ENCODE data around the gene VPS13C.

The VPS13C gene

DNA sequence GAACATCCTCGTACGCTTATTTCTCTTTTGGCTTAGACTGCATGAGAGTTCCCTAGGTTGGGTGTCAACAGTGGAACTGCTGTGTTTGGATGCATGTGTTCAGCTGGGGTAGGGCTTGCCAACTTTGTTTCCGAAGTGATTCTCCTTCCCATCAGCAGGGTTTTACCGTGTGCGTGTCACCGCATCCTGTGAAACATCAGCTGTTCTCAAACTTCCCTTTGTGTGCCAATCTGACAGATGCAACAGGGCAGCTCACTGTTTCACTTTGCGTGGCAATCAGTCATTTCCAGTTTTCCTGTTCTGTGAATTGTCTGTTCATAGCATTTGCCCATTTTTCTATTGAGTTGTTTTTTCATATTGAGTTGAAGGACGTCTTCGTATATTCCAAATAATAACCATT is 218.8 kb downstream of the VPS13C start:
- DNase-seq (ENCODE audit: low spot score): no peak
- TF ChIP-seq, protein P1, sequence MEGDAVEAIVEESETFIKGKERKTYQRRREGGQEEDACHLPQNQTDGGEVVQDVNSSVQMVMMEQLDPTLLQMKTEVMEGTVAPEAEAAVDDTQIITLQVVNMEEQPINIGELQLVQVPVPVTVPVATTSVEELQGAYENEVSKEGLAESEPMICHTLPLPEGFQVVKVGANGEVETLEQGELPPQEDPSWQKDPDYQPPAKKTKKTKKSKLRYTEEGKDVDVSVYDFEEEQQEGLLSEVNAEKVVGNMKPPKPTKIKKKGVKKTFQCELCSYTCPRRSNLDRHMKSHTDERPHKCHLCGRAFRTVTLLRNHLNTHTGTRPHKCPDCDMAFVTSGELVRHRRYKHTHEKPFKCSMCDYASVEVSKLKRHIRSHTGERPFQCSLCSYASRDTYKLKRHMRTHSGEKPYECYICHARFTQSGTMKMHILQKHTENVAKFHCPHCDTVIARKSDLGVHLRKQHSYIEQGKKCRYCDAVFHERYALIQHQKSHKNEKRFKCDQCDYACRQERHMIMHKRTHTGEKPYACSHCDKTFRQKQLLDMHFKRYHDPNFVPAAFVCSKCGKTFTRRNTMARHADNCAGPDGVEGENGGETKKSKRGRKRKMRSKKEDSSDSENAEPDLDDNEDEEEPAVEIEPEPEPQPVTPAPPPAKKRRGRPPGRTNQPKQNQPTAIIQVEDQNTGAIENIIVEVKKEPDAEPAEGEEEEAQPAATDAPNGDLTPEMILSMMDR (IDR thresholded peaks at IDR 0.05; ENCODE audit: extremely low read depth, missing control alignments): no peak

DNA sequence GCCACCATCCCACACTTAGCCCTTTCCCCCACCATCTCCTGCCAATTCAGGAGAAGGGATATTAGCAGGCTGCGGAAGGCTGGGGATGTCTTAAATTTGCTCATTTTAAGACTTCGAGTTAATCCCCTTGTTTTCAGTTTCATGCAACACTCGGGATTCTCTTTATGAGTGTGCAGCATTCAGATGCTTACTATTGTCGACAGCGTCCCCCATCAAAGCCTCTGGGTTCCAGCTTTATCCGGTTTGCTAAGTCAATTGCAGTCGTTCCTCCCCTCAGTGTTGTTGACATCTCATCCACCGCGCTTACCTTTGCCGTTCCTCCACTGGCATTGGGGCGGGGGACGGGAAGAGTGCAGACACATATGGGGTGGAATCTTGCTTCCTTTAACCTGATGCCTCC is 220.2 kb downstream of the VPS13C start:
- TF ChIP-seq, protein P1 (IDR thresholded peaks at IDR 0.05; ENCODE audit: extremely low read depth, missing control alignments): no peak
- no peak for DNase-seq (ENCODE audit: low spot score)

DNA sequence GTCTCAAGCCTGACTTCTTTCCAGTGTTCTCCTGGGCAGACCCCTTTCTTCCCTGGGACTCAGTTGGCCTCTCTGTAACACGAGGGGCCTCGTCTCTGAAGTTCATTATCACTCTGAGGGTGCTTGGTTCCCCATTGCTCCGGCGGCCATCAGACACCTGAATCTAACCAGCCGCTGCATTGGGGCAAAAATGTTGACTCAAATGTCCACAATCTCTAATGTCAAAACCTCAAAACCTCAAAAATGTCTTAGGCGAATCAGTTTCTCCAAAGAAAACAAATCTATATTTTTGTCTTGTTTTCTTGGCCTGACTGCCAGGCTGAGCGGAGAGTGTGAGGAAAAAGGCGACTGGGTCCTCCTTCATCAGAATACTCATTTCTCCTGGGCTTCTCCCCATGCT is 220.7 kb downstream of the VPS13C start:
- no peak for DNase-seq (ENCODE audit: low spot score)
- TF ChIP-seq, protein P1 (IDR thresholded peaks at IDR 0.05; ENCODE audit: extremely low read depth, missing control alignments): no peak

DNA sequence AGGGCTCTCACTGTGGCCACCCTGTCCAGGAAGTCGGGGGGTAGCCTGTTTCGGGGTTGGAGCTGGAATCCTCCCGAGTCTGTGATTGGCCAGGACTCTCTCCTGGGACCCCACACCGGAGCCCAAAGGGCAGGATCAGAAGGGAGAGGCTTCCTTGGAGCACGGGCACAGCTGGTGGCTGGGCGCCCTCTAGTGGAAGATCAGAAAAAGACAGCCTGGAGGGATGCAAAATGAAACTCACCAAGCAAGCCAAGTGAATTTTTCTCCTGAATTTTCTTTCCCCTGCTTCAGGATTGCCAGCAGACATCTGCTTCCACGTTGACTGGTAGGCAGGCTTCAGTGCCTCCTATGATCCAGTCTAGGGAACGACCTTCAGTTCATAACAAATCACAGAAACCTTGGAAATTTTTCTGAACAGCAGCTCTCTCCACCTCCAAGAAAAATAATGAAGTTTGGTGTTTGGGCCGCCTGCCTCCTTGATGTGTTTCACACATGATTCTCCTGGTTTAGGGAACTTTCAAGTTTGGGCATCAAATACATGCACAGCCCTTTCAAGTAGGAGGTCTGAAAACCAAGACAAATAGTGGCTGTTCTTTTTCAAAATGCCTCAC is 224.6 kb downstream of the VPS13C start:
- DNase-seq (ENCODE audit: low spot score): peak; percentile 62
- TF ChIP-seq, protein P1 (IDR thresholded peaks at IDR 0.05; ENCODE audit: extremely low read depth, missing control alignments): peak; percentile 73

DNA sequence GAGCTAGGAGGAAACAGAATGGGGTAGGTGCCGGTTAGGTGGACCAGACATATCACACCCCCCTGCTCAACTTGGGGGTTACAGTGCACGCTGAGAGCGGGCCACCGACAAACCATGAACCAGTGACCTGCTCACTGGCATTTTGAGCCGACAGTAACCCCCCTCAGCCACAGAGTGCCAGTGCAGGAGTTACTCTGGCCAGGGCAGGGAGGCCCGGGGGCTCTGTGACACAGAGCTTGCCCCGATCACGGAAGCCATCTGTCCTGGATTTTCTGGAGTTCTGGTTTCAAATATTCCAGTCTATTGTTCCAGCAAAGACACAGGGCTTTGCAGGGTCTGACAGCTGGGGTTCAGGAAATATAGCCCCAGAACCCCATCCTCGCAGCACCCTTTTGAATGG is 225.2 kb downstream of the VPS13C start:
- TF ChIP-seq, protein P1 (IDR thresholded peaks at IDR 0.05; ENCODE audit: extremely low read depth, missing control alignments): no peak
- no peak for DNase-seq (ENCODE audit: low spot score)

DNA sequence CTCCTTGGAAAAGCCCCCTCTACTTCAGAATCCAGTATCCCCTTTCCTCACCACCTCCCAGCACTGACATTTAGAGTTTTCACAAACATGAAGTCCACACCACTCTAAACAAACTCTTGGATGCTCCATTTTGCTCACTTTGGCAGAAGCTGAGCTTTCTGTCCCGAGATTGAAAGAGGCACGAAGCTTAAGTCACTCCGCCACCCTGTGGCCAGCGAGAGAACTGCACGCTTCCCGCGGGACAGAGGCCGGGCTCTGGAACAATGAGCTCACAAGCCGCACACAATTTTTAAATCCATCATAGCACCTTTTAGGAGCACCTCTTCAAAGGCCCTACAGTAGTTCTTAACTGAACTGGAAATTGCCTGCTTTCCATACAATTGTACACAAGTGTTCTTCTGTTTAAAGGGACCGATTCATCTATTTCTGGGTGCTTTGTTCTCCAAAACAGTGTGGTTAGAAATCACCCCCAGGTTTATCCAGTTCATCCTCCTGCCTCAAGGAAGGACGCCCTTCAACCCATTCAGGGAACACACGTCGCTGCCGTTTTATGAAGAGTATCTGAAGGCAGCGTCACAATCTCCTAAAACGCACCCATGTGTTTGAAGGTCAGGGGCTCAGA is 226.1 kb downstream of the VPS13C start:
- DNase-seq (ENCODE audit: low spot score): peak; percentile 58
- TF ChIP-seq, protein P1 (IDR thresholded peaks at IDR 0.05; ENCODE audit: extremely low read depth, missing control alignments): peak; percentile 96

DNA sequence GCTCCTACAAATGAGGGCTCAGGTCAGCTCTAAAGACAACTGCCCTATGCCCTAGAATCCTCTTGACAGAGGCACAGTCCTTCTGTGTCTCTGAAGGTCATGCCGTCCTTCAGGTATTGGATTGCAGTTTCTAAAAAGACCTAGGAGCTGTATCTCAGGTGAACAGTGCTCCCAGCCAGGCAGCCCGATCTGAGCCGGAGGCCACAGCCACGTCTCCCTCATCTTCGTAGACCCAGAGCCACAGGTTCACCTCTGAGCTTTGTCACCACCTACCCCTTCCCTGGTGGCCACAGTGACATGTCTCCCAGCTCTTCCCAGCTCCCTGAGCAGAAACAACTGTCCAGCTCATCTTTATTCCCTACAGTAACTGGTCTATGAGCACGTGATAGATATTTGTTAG is 228.0 kb downstream of the VPS13C start:
- TF ChIP-seq, protein P1 (IDR thresholded peaks at IDR 0.05; ENCODE audit: extremely low read depth, missing control alignments): no peak
- no peak for DNase-seq (ENCODE audit: low spot score)
